Epidermal melanocyte (primary cell): Measurements from ENCODE around the gene KLRG1.

Source experiments
- DNase-seq: peaks from one replicate; pipeline ENCODE4 v3.0.0; 2011; ENCODE audit warnings: low spot score; ENCODE audit not compliant: insufficient read length

KLRG1 gene

DNA sequence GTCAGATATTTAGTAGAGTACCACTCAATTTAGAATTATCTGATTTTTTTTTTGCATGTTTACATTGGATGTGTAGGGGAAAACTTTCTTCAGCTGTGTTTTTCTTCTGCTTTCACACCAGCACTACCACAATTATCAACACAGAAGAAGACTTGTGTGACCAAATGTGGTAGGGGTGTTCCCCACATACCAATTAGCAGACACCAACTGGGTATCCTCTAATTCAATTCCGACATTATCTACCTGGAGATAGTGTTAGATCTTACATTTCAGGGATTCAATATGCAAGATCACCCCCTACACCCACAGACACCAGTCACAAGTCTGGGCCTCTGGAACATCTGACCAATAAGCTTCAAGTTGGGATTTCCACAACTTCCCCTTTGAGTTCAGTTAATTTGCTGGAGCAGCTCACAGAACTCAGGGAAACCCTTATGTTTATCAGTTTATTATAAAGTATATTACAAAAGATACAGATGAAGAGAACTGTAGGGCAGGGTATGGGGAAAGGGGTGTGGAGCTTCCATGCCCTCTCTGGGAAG, 4.1 kb upstream of the KLRG1 start:
- no peak for DNase-seq

DNA sequence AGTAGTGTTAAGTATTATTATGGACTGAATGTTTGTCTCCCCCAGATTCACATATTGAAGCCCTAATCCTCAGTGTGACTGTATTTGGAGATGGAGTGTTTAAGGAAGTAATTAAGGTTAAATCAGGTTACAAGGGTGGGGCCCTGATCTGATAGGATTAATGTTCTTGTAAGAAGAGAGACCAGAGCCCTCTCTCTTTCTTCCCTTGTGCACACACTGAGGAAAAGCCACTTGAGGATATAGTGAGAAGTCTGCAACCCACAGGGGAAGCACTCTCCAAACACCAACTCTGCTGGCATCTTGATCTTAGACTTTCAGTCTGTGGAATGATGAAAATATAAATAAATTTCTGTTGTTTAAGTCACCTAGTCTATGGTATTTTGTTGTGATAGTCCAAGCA, 2.2 kb upstream of the KLRG1 start:
- DNase-seq = no peak

DNA sequence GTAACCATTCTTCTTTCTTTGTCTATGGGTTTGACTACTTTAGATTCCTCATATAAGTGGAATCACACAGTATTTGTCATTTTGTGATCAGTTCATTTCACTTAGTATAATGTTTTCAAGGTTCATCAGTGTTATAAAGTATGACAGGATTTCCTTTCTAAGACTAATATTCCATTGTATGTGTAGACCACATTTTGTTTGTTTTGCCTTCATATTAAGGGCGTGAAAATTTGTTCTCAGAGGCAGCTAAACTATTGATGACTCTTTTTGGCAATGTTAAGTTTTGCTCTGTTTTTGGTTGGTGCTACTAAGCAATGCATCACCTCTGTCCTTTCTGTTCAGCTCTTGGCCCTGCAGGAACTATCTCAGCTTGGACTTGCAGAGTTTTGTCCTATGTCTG, 1.7 kb upstream of the KLRG1 start:
- no peak for DNase-seq

DNA sequence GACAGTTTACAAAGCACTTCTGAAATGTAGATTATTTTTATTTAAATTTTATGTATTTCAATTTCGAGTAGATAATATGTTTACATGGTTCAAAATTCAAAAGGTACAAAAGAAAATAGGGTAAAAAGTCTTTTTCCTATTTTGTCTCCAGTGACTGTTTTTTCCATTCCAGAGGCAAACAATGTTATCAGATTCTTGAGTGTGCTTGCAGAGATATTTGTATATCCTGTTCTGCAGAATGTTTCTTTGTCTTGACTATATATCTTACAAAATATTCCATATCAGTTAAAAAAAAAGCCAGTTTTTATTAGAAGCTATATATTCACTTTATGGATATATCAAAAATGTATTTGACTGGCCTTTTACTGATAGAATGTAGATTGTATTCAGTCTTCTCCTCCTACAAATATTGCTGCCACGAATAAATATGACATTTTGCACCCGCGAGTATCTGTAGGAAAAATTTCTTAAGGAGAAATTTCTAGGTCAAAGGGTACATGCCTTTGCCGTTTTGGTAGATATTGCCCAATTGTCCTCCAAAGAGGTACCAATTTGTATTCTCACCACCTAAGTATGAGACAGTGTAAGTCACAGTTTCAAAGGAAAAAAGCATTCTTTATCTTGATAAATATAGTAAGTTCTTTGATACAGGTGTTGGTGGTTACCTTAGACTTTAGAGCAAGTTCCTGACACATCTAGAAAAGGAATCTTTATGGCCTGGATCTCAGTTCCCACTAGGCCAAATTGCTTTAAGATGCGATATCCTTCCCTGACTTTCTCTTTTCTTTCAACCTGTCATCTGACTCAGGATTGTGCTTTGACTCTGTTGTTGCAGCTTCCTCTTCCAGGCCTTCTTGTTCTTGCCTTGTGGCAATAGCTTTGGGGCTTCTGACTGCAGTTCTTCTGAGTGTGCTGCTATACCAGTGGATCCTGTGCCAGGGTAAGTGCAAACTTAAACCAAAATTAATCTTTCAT, 2.3 kb downstream of the KLRG1 start:
- DNase-seq = no peak

DNA sequence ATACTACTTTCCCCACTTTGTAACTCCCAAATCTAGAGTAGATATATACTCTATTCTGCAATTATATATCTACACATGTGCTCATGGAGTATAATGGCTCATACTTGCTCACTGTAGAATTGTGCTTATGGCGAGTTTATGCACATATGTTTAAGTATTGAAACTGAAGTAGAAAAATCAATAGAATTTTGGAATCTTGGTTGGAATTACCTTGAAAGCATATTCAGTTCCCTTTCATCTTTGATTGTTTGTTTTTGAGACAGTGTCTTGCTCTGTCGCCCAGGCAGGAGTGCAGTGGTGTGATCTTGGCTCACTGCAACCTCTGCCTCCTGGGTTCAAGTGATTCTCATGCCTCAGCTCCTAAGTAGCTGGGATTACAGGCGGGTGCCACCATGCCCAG, 4.5 kb downstream of the KLRG1 start:
- DNase-seq = no peak

DNA sequence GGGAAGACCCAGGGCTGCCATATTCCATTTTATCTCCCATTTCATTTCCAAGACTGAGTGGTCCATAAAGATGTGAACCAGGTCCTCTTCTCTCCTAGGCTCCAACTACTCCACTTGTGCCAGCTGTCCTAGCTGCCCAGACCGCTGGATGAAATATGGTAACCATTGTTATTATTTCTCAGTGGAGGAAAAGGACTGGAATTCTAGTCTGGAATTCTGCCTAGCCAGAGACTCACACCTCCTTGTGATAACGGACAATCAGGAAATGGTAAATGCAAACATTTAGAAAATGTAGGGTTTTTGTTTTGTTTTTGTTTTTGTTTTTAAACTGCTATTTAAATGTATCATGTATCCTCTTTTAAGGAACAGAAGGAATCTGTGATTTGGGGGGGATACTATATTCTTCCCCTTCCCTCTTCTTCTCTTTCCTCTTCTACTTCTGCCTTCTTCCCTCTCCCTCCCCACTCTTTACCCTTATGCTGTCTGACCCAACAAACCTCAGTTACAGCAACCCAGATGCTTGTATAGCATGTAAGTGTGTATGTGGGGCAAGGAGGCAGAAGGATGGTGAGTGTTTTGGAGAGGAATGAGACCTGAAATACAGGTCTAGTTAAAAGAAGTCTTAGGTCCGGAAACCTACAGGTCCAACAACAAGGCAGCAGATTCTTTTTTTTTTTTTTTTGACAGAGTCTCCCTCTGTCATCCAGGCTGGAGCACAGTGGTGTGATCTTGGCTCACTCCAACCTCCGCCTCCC, 5.9 kb downstream of the KLRG1 start:
- no peak for DNase-seq

DNA sequence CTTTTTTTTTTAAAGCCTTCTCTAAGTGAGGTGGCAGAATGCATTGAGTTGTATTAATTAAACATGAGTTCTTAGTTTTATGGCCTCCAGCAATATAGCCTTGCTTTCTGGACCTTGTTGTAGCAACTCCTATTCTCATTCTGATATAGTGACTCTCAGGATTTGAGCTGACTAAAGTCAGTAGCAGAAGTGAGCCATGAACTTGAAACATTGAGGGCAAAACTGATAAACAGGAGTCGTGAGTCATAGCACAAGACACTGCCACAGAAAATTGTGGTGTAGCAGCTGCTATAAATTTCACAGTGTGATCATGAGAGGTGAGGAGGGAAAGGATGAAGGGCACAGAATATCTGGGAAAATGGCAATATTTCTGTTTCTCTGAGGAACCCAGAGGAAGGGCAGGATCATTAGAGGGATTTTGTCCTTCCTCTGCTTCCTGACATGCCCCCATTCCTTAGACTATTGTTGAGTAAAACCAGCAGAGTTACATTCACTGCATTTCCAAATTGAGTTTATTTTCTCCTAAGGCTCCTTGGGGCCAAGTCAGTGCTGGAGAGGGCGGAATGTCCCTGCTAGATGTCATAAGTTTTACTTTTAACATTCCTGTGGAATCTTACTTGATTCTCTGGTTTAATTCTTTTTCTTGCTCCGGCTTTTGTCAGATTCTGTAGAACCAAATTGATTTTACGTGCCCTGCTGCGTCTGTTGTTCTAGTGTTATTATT, 7.5 kb downstream of the KLRG1 start:
- no peak for DNase-seq

DNA sequence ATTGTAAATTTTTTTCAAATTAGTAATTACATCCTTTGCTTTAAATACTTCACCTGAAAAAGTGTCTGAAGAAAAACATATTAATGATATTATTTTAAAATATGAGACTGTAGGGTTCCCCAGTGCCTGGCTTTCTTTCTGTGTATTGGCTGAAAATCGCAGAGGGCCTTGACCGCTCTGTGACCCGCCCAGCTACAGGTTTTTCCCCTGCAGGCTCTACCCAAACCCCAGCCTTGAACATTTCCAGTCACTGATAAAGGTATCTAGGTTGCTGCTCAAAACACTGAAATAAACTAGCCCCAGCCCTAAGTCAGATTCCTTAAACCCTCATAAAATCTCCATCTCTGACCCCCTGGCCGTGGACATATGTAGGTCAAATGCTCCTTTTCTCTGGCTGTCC, 11.9 kb downstream of the KLRG1 start:
- no peak for DNase-seq

DNA sequence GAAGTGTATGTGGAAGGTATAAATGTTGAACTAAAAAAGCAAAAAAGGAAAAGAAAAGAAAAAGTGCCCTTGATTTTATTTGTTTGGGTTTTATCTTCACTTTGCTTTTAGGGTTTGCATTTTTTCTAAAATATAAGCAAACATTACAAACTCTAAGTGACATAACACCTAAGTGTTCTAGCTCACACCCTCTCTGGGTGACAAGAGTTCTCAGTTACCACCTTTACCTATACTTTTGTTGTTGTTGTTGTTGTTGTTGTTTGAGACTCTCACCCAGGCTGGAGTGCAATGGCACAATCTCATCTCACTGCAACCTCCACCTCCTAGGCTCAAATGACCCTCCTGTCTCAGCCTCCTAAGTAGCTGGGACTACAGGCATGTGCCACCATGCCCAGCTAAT, 13.0 kb downstream of the KLRG1 start:
- DNase-seq = no peak

DNA sequence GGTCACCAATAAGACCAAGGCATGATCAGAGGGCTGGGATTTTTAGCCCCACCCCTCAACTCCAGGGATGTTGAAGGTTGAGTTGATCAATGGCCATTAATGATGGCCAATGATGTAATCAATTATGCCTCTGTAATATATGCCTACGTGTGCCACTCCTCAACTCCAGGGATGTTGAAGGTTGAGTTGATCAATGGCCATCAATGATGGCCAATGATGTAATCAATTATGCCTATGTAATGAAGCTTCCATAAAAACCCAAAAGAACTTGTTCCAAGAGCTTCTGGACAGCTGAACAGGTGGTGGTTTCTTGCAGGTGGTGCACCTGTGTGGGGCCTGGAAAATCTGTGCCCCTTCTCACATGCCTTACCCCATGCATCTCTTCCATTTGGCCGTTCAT, 33.2 kb downstream of the KLRG1 start:
- no peak for DNase-seq

DNA sequence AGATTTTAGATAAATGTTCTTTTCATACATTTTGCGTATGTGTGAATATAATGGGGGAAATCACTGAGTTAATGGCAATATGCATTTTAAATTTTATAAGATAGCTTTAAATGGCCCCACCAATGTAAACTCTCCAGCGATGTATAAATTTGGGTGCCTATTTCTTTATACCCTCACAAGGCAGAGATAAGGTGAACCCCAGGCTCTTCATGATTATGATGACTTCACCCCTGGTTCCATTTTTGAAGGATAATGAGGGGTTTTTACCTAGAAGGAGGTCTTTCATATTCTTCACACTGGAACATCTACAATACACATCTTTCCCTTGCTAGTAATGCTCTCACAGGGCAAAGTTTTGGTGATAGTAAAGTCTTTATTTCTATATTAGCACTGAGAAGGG, 35.2 kb downstream of the KLRG1 start:
- DNase-seq = no peak

DNA sequence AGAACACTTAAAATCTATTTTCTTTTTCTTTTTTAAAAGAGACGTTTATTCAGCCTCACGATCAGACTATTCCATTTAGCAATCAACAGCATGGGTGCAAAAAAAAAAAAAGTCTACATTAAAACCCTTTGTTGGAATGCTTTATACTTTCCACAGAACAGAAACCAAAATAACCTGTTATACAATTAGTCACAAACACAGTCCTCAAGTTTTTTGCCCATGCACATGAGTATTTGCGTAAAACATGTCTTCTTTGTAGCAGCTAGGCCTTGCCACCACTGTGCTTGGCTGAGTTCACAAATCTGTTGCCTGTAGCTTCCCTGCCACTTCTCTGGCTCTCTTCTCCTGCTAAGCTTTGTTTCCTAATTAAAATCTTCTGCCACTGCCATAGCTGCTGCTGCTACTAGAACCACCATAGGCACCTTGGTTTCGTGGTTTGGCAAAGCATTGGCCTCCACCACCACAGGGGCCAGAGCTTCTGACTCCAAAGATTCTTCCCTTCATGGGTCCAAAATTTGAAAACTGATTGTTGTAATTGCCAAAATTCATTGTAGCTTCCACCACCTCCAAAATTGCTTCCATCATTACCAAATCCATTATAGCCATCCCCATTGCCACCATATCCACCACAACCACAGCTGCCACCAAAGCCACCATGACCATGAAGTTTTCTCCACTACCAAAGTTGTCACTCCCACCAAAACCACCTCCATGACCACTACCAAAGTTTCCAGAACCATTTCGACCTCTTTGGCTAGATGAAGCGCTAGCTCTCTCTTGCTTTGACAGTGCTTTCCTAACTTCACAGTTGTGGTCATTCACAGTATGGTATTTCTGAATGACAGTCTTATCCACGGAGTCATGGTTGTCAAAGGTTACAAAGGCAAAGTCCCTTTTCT, 38.1 kb downstream of the KLRG1 start:
- DNase-seq = no peak

DNA sequence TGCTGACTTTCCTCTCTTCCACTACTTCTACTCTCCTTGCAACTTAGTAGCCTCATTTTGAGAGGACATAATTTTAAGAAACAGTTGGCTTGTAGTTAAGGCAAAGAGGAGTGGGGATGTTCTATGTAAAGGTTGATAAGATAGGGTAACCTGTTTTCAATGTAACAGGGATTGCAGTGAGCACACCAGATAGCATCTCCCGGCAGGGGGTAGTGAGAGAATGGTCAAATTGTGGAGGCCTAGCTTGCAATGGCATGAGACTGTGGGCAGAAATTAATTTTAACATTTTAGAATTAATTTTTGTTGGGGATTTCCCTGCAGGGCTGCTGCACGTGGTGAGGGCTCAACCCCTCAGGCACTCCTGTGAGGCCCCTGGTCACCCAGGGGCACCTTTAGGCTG, 41.4 kb downstream of the KLRG1 start:
- no peak for DNase-seq

DNA sequence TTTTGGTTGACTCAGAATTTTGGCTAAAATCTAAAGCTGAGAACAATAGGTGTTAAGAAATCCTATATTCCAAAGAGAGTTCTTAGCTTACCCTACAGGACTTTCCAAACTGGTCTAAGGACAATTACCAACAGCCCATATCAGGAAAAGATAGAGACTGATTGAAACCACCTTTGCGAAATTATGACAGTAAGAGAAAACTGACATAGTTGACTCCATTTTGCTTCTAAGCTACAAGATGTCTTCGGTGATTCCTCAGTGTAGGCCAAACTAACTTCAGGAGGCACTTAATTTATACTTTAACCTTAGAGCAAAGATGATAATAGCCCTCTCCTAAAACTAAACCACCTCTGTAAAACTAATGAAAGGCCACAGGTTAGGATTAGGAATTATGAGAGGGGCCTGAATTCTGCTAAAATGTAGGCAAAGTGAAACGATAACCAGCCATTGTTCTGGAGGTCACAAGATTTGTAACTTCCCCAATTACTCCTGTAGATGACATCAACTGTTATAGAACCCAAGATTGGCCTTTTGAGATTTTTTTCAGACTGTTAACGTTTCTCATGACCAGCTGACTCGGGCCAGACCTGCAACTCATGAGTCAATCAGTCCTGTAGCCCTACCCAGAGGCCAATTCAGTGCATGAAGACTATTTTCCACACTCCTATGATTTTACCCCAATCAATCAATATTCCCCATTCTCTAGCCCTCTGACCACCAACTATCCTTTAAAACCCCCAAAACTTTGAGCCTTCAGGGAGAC, 43.0 kb downstream of the KLRG1 start:
- no peak for DNase-seq

DNA sequence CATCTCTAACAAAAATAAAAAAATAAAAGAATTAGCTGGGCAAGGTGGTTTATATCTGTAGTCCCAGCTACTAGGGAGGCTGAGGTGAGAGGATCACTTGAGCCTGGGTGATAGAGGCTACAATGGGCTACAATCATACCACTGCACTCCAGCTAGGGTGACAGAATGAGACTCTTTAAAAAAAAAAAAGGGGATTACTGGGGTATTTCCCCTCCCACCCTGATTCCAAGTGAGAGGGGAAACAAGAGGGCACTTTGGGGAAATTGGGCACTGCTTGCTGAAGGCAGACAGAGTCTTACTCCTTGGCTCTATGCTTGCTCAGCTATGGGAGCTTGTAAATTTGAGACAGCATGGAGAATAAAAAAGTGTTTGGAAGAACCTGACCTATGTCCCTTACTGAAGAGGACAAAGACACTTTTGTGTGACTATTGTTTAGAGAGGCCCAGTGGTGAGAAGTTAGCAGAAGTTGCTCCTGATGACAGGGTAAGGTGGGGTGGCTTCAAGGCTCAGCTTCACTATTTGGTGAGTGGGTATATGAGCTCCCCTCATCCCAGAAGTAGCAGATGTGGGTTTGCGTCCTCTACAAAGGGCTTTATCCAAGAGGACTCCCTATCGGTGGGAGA, 44.0 kb downstream of the KLRG1 start:
- no peak for DNase-seq

DNA sequence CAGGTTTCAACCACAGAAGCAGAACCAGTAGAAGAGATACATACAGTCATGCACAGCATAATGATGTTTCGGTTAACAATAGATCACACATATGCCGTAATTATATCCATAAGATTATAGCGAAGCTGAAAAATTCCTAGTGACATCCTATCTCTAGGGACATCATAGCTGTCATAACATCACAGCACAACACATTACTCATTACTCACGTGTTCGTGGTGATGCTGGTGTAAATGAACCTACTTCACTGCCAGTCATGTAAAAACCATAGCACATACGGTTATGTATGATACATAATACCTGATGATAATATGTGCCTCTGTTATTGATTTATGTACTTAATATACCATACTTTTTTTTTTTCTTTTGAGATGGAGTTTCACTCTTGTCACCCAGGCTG, 44.7 kb downstream of the KLRG1 start:
- no peak for DNase-seq

DNA sequence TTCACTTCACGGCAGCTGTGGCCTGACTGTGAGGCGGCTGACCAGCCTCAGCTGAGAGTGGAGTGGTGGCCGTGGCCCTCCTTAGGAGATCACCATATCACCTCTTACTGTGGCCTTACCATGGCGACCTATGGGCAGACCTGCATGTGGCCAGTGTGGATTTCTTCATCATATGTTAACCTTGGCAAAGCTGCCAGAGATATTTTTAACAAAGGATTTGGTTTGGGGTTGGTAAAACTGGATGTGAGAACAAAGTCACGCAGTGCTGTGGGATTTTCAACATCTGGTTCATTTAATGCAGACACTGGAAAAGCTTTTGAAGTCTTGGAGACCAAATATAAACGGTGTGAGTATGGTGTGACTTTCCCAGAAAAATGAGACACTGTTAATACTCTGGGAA, 46.9 kb downstream of the KLRG1 start:
- no peak for DNase-seq

DNA sequence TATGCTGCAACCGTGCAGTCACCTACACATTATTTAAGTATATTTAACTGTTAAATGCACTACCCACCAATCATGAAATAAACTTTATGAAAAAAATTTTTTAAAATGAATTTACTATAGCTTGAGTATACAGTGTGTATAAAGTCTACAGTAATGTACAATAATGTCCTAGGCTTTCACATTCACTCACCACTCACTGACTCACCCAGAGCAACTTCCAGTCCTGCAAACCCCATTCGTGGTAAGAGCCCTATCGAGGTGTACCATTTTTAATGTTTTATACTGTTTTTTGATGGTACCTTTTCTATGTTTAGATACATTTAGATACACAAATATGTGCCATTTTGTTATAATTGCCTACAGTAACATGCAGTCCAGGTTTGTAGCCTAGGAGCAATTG, 48.1 kb downstream of the KLRG1 start:
- no peak for DNase-seq

DNA sequence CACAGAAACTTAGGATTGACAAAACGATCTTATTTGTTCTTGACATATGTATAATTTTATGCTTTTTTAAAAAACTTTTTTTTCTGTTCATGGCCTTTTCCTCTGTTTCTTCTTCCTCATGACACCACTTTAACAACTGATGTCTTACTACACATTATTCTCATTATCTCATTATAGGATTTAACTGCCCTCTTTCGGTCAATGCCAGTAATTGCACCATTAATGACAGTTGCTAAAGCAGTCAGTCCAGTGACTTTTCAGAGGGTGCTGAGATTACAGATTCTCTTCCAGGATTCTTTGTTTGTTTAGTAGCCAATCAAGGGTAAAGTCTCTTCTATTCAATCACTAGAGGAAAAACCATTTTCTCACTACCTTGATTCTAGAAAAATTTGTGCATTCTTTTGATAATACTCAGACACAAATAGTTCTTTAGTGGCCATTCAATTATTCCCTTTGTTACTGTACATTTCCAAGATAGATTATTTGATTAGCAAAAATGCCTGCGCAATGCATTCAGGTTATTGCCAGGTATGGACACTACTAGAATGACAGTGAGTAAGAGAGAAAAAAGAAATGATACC, 50.1 kb downstream of the KLRG1 start:
- peak; percentile 72 for DNase-seq
